Measurements from ENCODE around the gene SEC24D. TPM values are rescaled to one million over a fixed set of nuclear protein-coding genes. Genes with fewer than 3 reads are reported as not detected.

The SEC24D gene
- total RNA-seq, 2 experiments from 2014 or later: 25.2 to 26.4 TPM

- H3K9me3 Mint-ChIP-seq: no peaks in the 10 kb centered on the region
- TF ChIP-seq CTCF (IDR thresholded peaks at IDR 0.05): no peak
- no peaks in the 10 kb centered on the region for H3K4me1 Mint-ChIP-seq (ENCODE audit: low read depth)
- DNase-seq (no peak), ATAC-seq (no peak)
- intact Hi-C loops (cut with micrococcal nuclease): no loop called here
- no peak overlapping the region for H3K4me3 Mint-ChIP-seq
- ChIA-PET CTCF (no interaction called here), POLR2A (no interaction called here)
- no peak overlapping the region for H3K27ac Mint-ChIP-seq
- peaks cover 25% of the 10 kb centered on the region for H3K36me3 Mint-ChIP-seq (ENCODE audit: low read depth)
- no peaks in the 10 kb centered on the region for H3K27me3 Mint-ChIP-seq
Observed at GRCh38 chr4:118761397-118762016, 74.4 kb downstream of the SEC24D start.

- H3K27me3 Mint-ChIP-seq: no peaks in the 10 kb centered on the region
- H3K9me3 Mint-ChIP-seq: no peaks in the 10 kb centered on the region
- H3K36me3 Mint-ChIP-seq (ENCODE audit: low read depth): peaks cover 21% of the 10 kb centered on the region
- no peak for ATAC-seq
- no peak overlapping the region for H3K27ac Mint-ChIP-seq
- no peak overlapping the region for H3K4me3 Mint-ChIP-seq
- no peak for DNase-seq
- POLR2A ChIA-PET: no interaction called here
- CTCF ChIA-PET: no interaction called here
- no peak for TF ChIP-seq CTCF (IDR thresholded peaks at IDR 0.05)
- H3K4me1 Mint-ChIP-seq (ENCODE audit: low read depth): no peaks in the 10 kb centered on the region
- intact Hi-C loops (cut with micrococcal nuclease): no loop called here
Observed at GRCh38 chr4:118760493-118760892, 75.4 kb downstream of the SEC24D start.

- no peak for ATAC-seq
- no peaks in the 10 kb centered on the region for H3K9me3 Mint-ChIP-seq
- ChIA-PET POLR2A (no interaction called here), CTCF (interaction anchor here (1.1 kb wide), 1 partner anchor 9 kb away, joined by 4 read pairs; no protein-coding TSS in a partner anchor)
- DNase-seq: no peak
- H3K27me3 Mint-ChIP-seq: no peaks in the 10 kb centered on the region
- no peak overlapping the region for H3K27ac Mint-ChIP-seq
- intact Hi-C loops (cut with micrococcal nuclease): no loop called here
- no peak overlapping the region for H3K4me3 Mint-ChIP-seq
- H3K4me1 Mint-ChIP-seq (ENCODE audit: low read depth): no peaks in the 10 kb centered on the region
- no peak for TF ChIP-seq CTCF (IDR thresholded peaks at IDR 0.05)
- H3K36me3 Mint-ChIP-seq (ENCODE audit: low read depth): peaks cover 21% of the 10 kb centered on the region
Observed at GRCh38 chr4:118760092-118760491, 75.8 kb downstream of the SEC24D start.

GRCh38 chr4:118759481-118759880 is 76.4 kb downstream of the SEC24D start:
- ChIA-PET CTCF (interaction anchor here (0.8 to 1.1 kb wide), 3 partner anchors 9 to 13 kb away, joined by 3 to 4 read pairs (median 3); no protein-coding TSS in a partner anchor), POLR2A (no interaction called here)
- Mint-ChIP-seq H3K27me3 (no peaks in the 10 kb centered on the region), H3K27ac (no peak overlapping the region), H3K9me3 (no peaks in the 10 kb centered on the region), H3K36me3 (ENCODE audit: low read depth) (peaks cover 21% of the 10 kb centered on the region), H3K4me1 (ENCODE audit: low read depth) (no peaks in the 10 kb centered on the region), H3K4me3 (no peak overlapping the region)
- no peak for TF ChIP-seq CTCF (IDR thresholded peaks at IDR 0.05)
- DNase-seq (no peak), ATAC-seq (no peak)
- intact Hi-C loops (cut with micrococcal nuclease): no loop called here

- POLR2A ChIA-PET: no interaction called here
- H3K4me1 Mint-ChIP-seq (ENCODE audit: low read depth): no peaks in the 10 kb centered on the region
- H3K4me3 Mint-ChIP-seq: no peak overlapping the region
- H3K36me3 Mint-ChIP-seq (ENCODE audit: low read depth): peaks cover 11% of the 10 kb centered on the region
- no peak for TF ChIP-seq CTCF (IDR thresholded peaks at IDR 0.05)
- CTCF ChIA-PET: no interaction called here
- intact Hi-C loops (cut with micrococcal nuclease): no loop called here
- DNase-seq (no peak), ATAC-seq (no peak)
- no peaks in the 10 kb centered on the region for H3K27me3 Mint-ChIP-seq
- no peak overlapping the region for H3K27ac Mint-ChIP-seq
- no peaks in the 10 kb centered on the region for H3K9me3 Mint-ChIP-seq
Observed at GRCh38 chr4:118758293-118758692, 77.6 kb downstream of the SEC24D start.
